ENCODE measurements around the gene SACM1L. TPM values are rescaled to one million over a fixed set of nuclear protein-coding genes. Genes with fewer than 3 reads are reported as not detected.

Gene SACM1L
- total and polyA plus RNA-seq, 2 of the 4 experiments (the other 2 are of a cell fraction) = 19.0 to 40.9 TPM

DNA sequence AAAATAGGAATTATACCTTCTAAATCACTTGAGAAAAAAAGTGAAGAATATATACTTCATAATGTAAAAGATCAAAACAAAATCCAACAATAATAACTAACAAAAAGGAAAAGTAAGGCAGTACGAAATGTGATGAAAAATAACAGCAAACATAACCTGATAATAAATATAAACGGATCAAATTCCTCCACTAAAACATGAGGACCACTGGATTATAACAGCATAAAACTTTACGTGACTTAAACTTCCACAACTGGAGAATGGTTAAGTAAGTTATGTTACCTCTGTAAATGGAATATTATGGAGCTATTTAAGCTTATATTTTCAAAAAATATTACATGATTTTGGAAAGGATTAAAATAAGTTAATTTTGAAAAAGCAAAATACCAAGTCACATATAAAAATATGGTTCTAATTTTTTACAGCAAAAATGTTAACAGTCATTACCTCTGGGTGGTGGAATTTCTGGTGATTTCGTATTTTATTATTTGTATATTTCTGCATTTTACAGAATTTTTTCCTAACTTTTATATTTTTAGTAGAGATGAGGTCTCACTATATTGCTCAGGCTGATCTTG is 100.1 kb downstream of the SACM1L start:
- no peak overlapping the region for H2BK5ac ChIP-seq (ENCODE audit: low read depth, low read length, poor library complexity, severe bottlenecking)
- POLR2A ChIA-PET (ENCODE audit: unreplicated experiment) = no interaction called here
- no peak overlapping the region for H2AK5ac ChIP-seq (ENCODE audit: low read depth, low read length)
- H3K36me3 ChIP-seq (ENCODE audit: control insufficient read depth, insufficient read depth, low read length) = no peaks in the 10 kb centered on the region
- no peaks in the 10 kb centered on the region for H4K20me1 ChIP-seq (ENCODE audit: insufficient read depth, low read length)
- CTCF ChIA-PET = interaction anchor here (0.8 kb wide), 1 partner anchor 15 kb away, joined by 4 read pairs; no protein-coding TSS in a partner anchor
- H3K18ac ChIP-seq (ENCODE audit: low read depth, low read length) = no peak overlapping the region
- no peaks in the 10 kb centered on the region for H3K79me1 ChIP-seq (ENCODE audit: low read depth in 1 of 2, low read length in 2 of 2)
- DNase-seq (no peak), ATAC-seq (ENCODE audit: low read depth) (no peak)
- H3K14ac ChIP-seq (replicated peaks; ENCODE audit: low read depth, low read length) = no peak overlapping the region
- no peak overlapping the region for H4K91ac ChIP-seq (ENCODE audit: insufficient read depth, low read depth, low read length)
- TF ChIP-seq MAZ (IDR thresholded peaks at IDR 0.05; ENCODE audit: borderline replicate concordance, low read depth, low read length) (no peak), RFX5 (IDR thresholded peaks at IDR 0.05; ENCODE audit: low read depth, low read length) (no peak), RAD21 (IDR thresholded peaks at IDR 0.05; ENCODE audit: low read length) (no peak), MXI1 (IDR thresholded peaks at IDR 0.05; ENCODE audit: borderline replicate concordance, low read depth, low read length) (no peak), BHLHE40 (IDR thresholded peaks at IDR 0.05; ENCODE audit: low read depth, low read length) (no peak)
- H3K27me3 ChIP-seq (ENCODE audit: control insufficient read depth, insufficient read depth, low read length) = peaks cover 62% of the 10 kb centered on the region
- no peak overlapping the region for H3K9ac ChIP-seq (ENCODE audit: low read depth, low read length)
- intact Hi-C loops (cut with micrococcal nuclease) = no loop called here
- dilution Hi-C loops (cut with HindIII; ENCODE audit: low sequenced_read_pairs, unreplicated experiment) = no loop called here
- no CpG with 5 or more reads among the region's 4 CpGs for WGBS, 2 experiments (ENCODE audit: extremely low coverage in 2 of 2, insufficient read length in 1 of 2)
- H2AK9ac ChIP-seq (replicated peaks; ENCODE audit: low read depth, low read length, poor library complexity) = no peak overlapping the region
- no peaks in the 10 kb centered on the region for H3K4me1 ChIP-seq (ENCODE audit: control insufficient read depth, insufficient read depth, low read length)
- H3K27ac ChIP-seq (ENCODE audit: insufficient read depth, low read length) = no peak overlapping the region
- no peak overlapping the region for H3K56ac ChIP-seq (ENCODE audit: extremely low read depth, insufficient read depth, low read length)
- in situ Hi-C loops (cut with MboI; ENCODE audit: low sequenced_read_pairs) = no loop called here
- no TSS peak for BruUV-seq (replicated peaks)
- H2AFZ ChIP-seq (replicated peaks; ENCODE audit: low read length, poor library complexity) = no peak overlapping the region
- H3K9me3 ChIP-seq (ENCODE audit: control insufficient read depth, insufficient read depth, low read length) = peaks cover 10% of the 10 kb centered on the region
- H3K4ac ChIP-seq (ENCODE audit: low read depth, low read length) = no peak overlapping the region
- no peak overlapping the region for H4K5ac ChIP-seq (ENCODE audit: low read depth, low read length)
- peaks cover 2% of the 10 kb centered on the region; the same call in 1 of the 2 replicates for H3K9me1 ChIP-seq (ENCODE audit: insufficient read depth, low read length)
- H2BK20ac ChIP-seq (ENCODE audit: low read depth, low read length) = no peak overlapping the region
- no peak overlapping the region for H2BK120ac ChIP-seq (ENCODE audit: low read depth, low read length)
- no peak overlapping the region for H3K4me2 ChIP-seq (ENCODE audit: low read depth, low read length)
- no peak overlapping the region for H3K23ac ChIP-seq (ENCODE audit: low read depth, low read length)
- H2BK15ac ChIP-seq (ENCODE audit: low read depth, low read length) = no peak overlapping the region
- H4K8ac ChIP-seq (ENCODE audit: low read depth in 2 of 2, low read length in 2 of 2) = no peak overlapping the region
- no peak overlapping the region for H3K4me3 ChIP-seq (ENCODE audit: insufficient read depth, low read depth, low read length)

Measured in IMR-90 (cell line).